HG03442 (cell line): ENCODE data around the gene HENMT1.

Experiments used
- ATAC-seq: cut with Tn5 transposase; IDR thresholded peaks from one replicate; pipeline ENCODE4 v1.9.1; 2021; ENCODE audit warnings: mild to moderate bottlenecking, moderate library complexity; ENCODE audit not compliant: unreplicated experiment

The HENMT1 gene

GRCh38 chr1:108628665-108629064, 32.2 kb downstream of the HENMT1 start:
- ATAC-seq: no peak

- ATAC-seq: no peak
Observed at GRCh38 chr1:108627951-108628350, 32.9 kb downstream of the HENMT1 start.

GRCh38 chr1:108627256-108627655, 33.6 kb downstream of the HENMT1 start:
- ATAC-seq: no peak

GRCh38 chr1:108624069-108624468, 36.8 kb downstream of the HENMT1 start:
- no peak for ATAC-seq

GRCh38 chr1:108617724-108618056, 43.2 kb downstream of the HENMT1 start:
- no peak for ATAC-seq

- no peak for ATAC-seq
Observed at GRCh38 chr1:108617008-108617723, 43.7 kb downstream of the HENMT1 start.

GRCh38 chr1:108615544-108615943, 45.3 kb downstream of the HENMT1 start:
- no peak for ATAC-seq

- ATAC-seq: no peak
Observed at GRCh38 chr1:108612496-108612895, 48.4 kb downstream of the HENMT1 start.

GRCh38 chr1:108611984-108612383, 48.9 kb downstream of the HENMT1 start:
- ATAC-seq: no peak

GRCh38 chr1:108610073-108610472, 50.8 kb downstream of the HENMT1 start:
- no peak for ATAC-seq

GRCh38 chr1:108609483-108610049, 51.3 kb downstream of the HENMT1 start:
- ATAC-seq: no peak

GRCh38 chr1:108606478-108606877, 54.4 kb downstream of the HENMT1 start:
- ATAC-seq: no peak

- no peak for ATAC-seq
Observed at GRCh38 chr1:108605633-108606032, 55.3 kb downstream of the HENMT1 start.

- no peak for ATAC-seq
Observed at GRCh38 chr1:108601708-108602410, 59.0 kb downstream of the HENMT1 start.

- no peak for ATAC-seq
Observed at GRCh38 chr1:108600504-108600903, 60.4 kb downstream of the HENMT1 start.

GRCh38 chr1:108598340-108598739, 62.6 kb downstream of the HENMT1 start:
- ATAC-seq: no peak
